ENCODE measurements around the gene SEC16A.

GRCh38 chr9:136397643-136398042, 85.2 kb downstream of the SEC16A start:
- no peak for TF ChIP-seq POLR2AphosphoS5 (IDR thresholded peaks at IDR 0.05)
- TF ChIP-seq, protein P1, sequence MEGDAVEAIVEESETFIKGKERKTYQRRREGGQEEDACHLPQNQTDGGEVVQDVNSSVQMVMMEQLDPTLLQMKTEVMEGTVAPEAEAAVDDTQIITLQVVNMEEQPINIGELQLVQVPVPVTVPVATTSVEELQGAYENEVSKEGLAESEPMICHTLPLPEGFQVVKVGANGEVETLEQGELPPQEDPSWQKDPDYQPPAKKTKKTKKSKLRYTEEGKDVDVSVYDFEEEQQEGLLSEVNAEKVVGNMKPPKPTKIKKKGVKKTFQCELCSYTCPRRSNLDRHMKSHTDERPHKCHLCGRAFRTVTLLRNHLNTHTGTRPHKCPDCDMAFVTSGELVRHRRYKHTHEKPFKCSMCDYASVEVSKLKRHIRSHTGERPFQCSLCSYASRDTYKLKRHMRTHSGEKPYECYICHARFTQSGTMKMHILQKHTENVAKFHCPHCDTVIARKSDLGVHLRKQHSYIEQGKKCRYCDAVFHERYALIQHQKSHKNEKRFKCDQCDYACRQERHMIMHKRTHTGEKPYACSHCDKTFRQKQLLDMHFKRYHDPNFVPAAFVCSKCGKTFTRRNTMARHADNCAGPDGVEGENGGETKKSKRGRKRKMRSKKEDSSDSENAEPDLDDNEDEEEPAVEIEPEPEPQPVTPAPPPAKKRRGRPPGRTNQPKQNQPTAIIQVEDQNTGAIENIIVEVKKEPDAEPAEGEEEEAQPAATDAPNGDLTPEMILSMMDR (IDR thresholded peaks at IDR 0.05), result no peak
